ENCODE measurements around the gene KLF13.

KLF13 gene

DNA sequence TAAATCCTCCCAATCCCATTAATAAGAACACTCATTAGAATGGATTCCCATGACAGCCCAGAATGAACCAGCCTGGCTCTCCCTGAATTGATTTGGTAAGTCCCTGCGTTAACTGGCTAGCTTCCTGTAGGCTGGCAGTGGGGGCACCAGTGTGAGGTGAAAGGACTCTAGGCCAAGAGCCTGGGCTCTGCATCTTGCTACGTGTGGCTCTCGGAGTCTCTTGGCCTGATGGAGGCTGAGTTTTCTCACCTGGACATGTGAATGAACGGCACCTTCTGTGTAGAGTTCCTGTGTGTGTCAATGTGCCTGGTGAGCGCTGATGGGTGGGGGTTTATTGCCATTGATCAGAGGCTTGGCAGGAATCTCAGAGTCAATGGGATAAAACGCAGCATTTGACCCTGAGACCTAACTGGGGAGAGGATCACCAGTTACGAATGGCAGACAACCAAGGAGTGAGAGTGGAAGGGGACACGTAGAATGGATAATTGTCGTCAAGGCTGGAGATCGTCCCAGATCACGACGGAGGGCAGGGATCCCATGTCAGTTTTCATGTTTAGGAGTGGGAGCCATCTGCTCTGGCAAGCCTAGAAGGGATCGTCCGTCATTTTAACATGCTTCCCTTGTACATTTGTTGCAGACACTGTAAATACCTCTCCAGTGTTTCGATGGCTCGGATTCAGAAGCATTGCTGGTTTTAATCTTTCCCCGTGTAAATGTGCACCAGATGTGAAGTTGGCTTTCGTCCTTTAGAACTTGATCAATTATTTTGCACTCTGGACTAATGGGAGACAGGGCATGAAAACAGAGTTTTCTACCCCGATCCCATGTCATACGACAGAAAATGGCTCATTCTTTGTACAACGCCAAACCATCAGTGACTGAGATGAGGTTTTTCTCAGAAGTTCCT, 9.0 kb upstream of the KLF13 start:
- ChIA-PET CTCF (no interaction called here), POLR2A (interaction anchor here (1.8 kb wide), 1 partner anchor 9 kb away, joined by 6 read pairs; the partner anchor contains the start of gene KLF13)
- no peak for DNase-seq (ENCODE audit: extremely low spot score)
- no peak for TF ChIP-seq FOXM1 (IDR thresholded peaks at IDR 0.05; ENCODE audit: borderline replicate concordance)
- TF ChIP-seq ARNT (IDR thresholded peaks at IDR 0.05) = no peak
- TF ChIP-seq ZNF384 (IDR thresholded peaks at IDR 0.05) = no peak
- no peak for TF ChIP-seq NFRKB (IDR thresholded peaks at IDR 0.05)
- TF ChIP-seq BHLHE40 (IDR thresholded peaks at IDR 0.05; ENCODE audit: borderline replicate concordance) = no peak
- no peak for TF ChIP-seq ELF4 (IDR thresholded peaks at IDR 0.05)
- no peak for TF ChIP-seq LEF1 (IDR thresholded peaks at IDR 0.05; ENCODE audit: borderline replicate concordance)
- TF ChIP-seq FOXK2 (IDR thresholded peaks at IDR 0.05) = no peak
- TF ChIP-seq CTBP1 (IDR thresholded peaks at IDR 0.05; ENCODE audit: borderline replicate concordance) = no peak
- TF ChIP-seq HDGF (IDR thresholded peaks at IDR 0.05; ENCODE audit: borderline replicate concordance) = no peak
- no peak for TF ChIP-seq SP1 (IDR thresholded peaks at IDR 0.05)
- TF ChIP-seq FOXA1 (IDR thresholded peaks at IDR 0.05) = no peak
- TF ChIP-seq TARDBP (IDR thresholded peaks at IDR 0.05) = no peak
- TF ChIP-seq L3MBTL2 (conservative IDR thresholded peaks at IDR 0.05) = no peak
- no peak for TF ChIP-seq SUZ12 (IDR thresholded peaks at IDR 0.05)
- no peak for TF ChIP-seq PKNOX1 (IDR thresholded peaks at IDR 0.05)

GRCh38 chr15:31318429-31318828, 8.2 kb upstream of the KLF13 start:
- CTCF ChIA-PET = no interaction called here
- POLR2A ChIA-PET = no interaction called here
- no peak for TF ChIP-seq LEF1 (IDR thresholded peaks at IDR 0.05; ENCODE audit: borderline replicate concordance)
- TF ChIP-seq CTBP1 (IDR thresholded peaks at IDR 0.05; ENCODE audit: borderline replicate concordance) = no peak
- no peak for TF ChIP-seq ZNF384 (IDR thresholded peaks at IDR 0.05)
- TF ChIP-seq PKNOX1 (IDR thresholded peaks at IDR 0.05) = no peak
- no peak for TF ChIP-seq ARNT (IDR thresholded peaks at IDR 0.05)
- TF ChIP-seq NFRKB (IDR thresholded peaks at IDR 0.05) = no peak
- TF ChIP-seq SP1 (IDR thresholded peaks at IDR 0.05) = no peak
- TF ChIP-seq L3MBTL2 (conservative IDR thresholded peaks at IDR 0.05) = no peak
- no peak for TF ChIP-seq SUZ12 (IDR thresholded peaks at IDR 0.05)
- TF ChIP-seq FOXK2 (IDR thresholded peaks at IDR 0.05) = no peak
- DNase-seq (ENCODE audit: extremely low spot score) = no peak

GRCh38 chr15:31320022-31320421, 6.6 kb upstream of the KLF13 start:
- POLR2A ChIA-PET = no interaction called here
- TF ChIP-seq NFRKB (IDR thresholded peaks at IDR 0.05) = no peak
- no peak for TF ChIP-seq HDGF (IDR thresholded peaks at IDR 0.05; ENCODE audit: borderline replicate concordance)
- no peak for TF ChIP-seq FOXK2 (IDR thresholded peaks at IDR 0.05)
- TF ChIP-seq BHLHE40 (IDR thresholded peaks at IDR 0.05; ENCODE audit: borderline replicate concordance) = no peak
- DNase-seq (ENCODE audit: extremely low spot score) = no peak
- CTCF ChIA-PET = no interaction called here

DNA sequence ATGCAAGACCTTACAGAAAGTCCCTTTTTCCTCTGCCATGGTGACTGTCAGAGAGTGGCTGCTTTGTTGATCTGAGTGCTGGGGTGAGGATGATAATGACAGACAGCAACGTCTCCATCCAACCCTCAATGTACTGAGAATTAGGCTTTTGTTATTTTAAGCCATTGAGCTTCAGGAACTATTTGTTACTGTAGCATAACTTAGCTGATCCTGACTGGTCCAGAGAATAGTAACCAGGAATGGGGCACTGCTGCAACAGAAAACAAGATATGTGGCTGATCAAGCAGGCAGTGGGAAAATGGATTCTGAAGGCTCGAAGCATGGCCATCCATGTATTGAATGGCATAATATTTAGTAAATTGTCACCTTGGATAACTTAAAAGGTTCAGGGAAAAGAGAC, 5.2 kb upstream of the KLF13 start:
- ChIA-PET POLR2A (no interaction called here), CTCF (no interaction called here)
- no peak for DNase-seq (ENCODE audit: extremely low spot score)
- TF ChIP-seq FOXA1 (IDR thresholded peaks at IDR 0.05) (no peak), FOXK2 (IDR thresholded peaks at IDR 0.05) (no peak), ZNF384 (IDR thresholded peaks at IDR 0.05) (no peak), CTBP1 (IDR thresholded peaks at IDR 0.05; ENCODE audit: borderline replicate concordance) (no peak), HDGF (IDR thresholded peaks at IDR 0.05; ENCODE audit: borderline replicate concordance) (no peak), LEF1 (IDR thresholded peaks at IDR 0.05; ENCODE audit: borderline replicate concordance) (no peak), L3MBTL2 (conservative IDR thresholded peaks at IDR 0.05) (no peak), PKNOX1 (IDR thresholded peaks at IDR 0.05) (no peak)

DNA sequence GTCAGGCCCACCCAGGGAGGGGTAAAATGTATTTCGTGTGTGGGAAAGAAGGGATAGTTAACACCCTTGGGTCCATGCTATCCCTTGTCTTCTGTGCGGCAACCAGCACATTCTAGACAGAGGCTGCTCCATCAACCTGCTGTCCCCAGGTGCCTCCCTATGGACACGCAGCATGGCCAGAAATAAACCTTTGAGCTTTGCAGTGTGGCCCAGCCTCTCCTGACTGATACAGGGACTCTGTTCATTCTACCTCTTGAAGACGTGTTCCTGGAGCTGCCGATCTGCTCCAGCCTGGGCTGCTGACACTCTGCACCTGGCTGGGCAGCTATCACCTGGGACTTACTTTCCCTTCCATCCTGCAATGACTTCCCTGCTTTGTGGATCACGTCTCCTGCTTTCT, 4.1 kb upstream of the KLF13 start:
- ChIA-PET CTCF (no interaction called here), POLR2A (no interaction called here)
- no peak for TF ChIP-seq FOXM1 (IDR thresholded peaks at IDR 0.05; ENCODE audit: borderline replicate concordance)
- no peak for TF ChIP-seq FOXK2 (IDR thresholded peaks at IDR 0.05)
- no peak for TF ChIP-seq BHLHE40 (IDR thresholded peaks at IDR 0.05; ENCODE audit: borderline replicate concordance)
- no peak for TF ChIP-seq PKNOX1 (IDR thresholded peaks at IDR 0.05)
- TF ChIP-seq FOXA1 (IDR thresholded peaks at IDR 0.05) = no peak
- no peak for DNase-seq (ENCODE audit: extremely low spot score)

GRCh38 chr15:31323627-31324026, 3.0 kb upstream of the KLF13 start:
- TF ChIP-seq ELF4 (IDR thresholded peaks at IDR 0.05) (no peak), PKNOX1 (IDR thresholded peaks at IDR 0.05) (no peak), SP1 (IDR thresholded peaks at IDR 0.05) (no peak), LEF1 (IDR thresholded peaks at IDR 0.05; ENCODE audit: borderline replicate concordance) (no peak), FOXK2 (IDR thresholded peaks at IDR 0.05) (no peak), ZNF384 (IDR thresholded peaks at IDR 0.05) (no peak), SUZ12 (IDR thresholded peaks at IDR 0.05) (no peak), L3MBTL2 (conservative IDR thresholded peaks at IDR 0.05) (no peak), CTBP1 (IDR thresholded peaks at IDR 0.05; ENCODE audit: borderline replicate concordance) (no peak), BHLHE40 (IDR thresholded peaks at IDR 0.05; ENCODE audit: borderline replicate concordance) (no peak), FOXM1 (IDR thresholded peaks at IDR 0.05; ENCODE audit: borderline replicate concordance) (no peak), ARNT (IDR thresholded peaks at IDR 0.05) (no peak), FOXA1 (IDR thresholded peaks at IDR 0.05) (no peak), NFRKB (IDR thresholded peaks at IDR 0.05) (no peak)
- ChIA-PET POLR2A (interaction anchor here (0.6 to 1.4 kb wide), 2 partner anchors 8 to 69 kb away, joined by 3 to 4 read pairs; no protein-coding TSS in a partner anchor), CTCF (no interaction called here)
- DNase-seq (ENCODE audit: extremely low spot score) = no peak
